ENCODE measurements around the gene CENPO.
"Not testable (repeated sequence)": the region's sequence is repeated elsewhere in the genome, so short reads cannot be mapped to it uniquely, and the experiment has no call there.

The CENPO gene

GRCh38 chr2:24793761-24794435 is 673 bp downstream of the CENPO start:
- no peak overlapping the region for H2AK5ac ChIP-seq (ENCODE audit: low read length, severe bottlenecking)
- no peaks in the 10 kb centered on the region for H3K9me3 ChIP-seq (ENCODE audit: control insufficient read depth, low read length)
- peak overlapping the region in 1 of 2 experiments; percentile 65 for H3K18ac ChIP-seq (ENCODE audit: low read depth in 1 of 2, low read length in 2 of 2)
- peak; percentile 75 for DNase-seq
- H2AFZ ChIP-seq (ENCODE audit: low read depth, low read length) = peak overlapping the region; percentile 75
- WGBS = under 1% methylated on average over 14 of the region's 14 CpGs
- peak overlapping the region; percentile 96 for H3K9ac ChIP-seq (ENCODE audit: low read length)
- H3K27me3 ChIP-seq (ENCODE audit: control insufficient read depth in 1 of 2, insufficient read depth in 1 of 2, low read length in 2 of 2) = no peaks in the 10 kb centered on the region
- no peak overlapping the region for H4K91ac ChIP-seq (ENCODE audit: low read length)
- H2BK15ac ChIP-seq (ENCODE audit: low read depth, poor library complexity, severe bottlenecking) = no peak overlapping the region
- H3K36me3 ChIP-seq (ENCODE audit: control insufficient read depth in 1 of 2, insufficient read depth in 2 of 2, low read depth in 1 of 2, low read length in 2 of 2) = peaks cover 15 to 16% of the 10 kb centered on the region in 2 experiments
- peak overlapping the region; percentile 89 to 96 for H3K4me3 ChIP-seq (ENCODE audit: insufficient read depth in 1 of 2, low read depth in 1 of 2, low read length in 2 of 2)
- peaks cover 2% of the 10 kb centered on the region for H3K4me1 ChIP-seq (ENCODE audit: control insufficient read depth, insufficient read depth, low read depth, low read length)
- peak overlapping the region; percentile 86 for H3K4me2 ChIP-seq (ENCODE audit: low read length, poor library complexity, severe bottlenecking)
- H3K4ac ChIP-seq (ENCODE audit: low read depth in 1 of 2, low read length in 2 of 2) = peak overlapping the region in 1 of 2 experiments; percentile 47
- peak overlapping the region; percentile 0 for H4K8ac ChIP-seq (ENCODE audit: low read length)
- H2BK12ac ChIP-seq (ENCODE audit: low read length in 2 of 2) = no peak overlapping the region
- H3K27ac ChIP-seq (ENCODE audit: low read length, poor library complexity, severe bottlenecking) = no peak overlapping the region
- H2BK5ac ChIP-seq (ENCODE audit: low read depth, low read length, poor library complexity, severe bottlenecking) = no peak overlapping the region
- H3K14ac ChIP-seq (ENCODE audit: low read length in 2 of 2) = no peak overlapping the region
- H3K23ac ChIP-seq (ENCODE audit: low read length in 2 of 2) = no peak overlapping the region
- no peak overlapping the region for H2BK120ac ChIP-seq (ENCODE audit: low read depth, low read length)
- peaks cover 8% of the 10 kb centered on the region for H3K79me1 ChIP-seq (replicated peaks; ENCODE audit: low read length, poor library complexity, severe bottlenecking)

GRCh38 chr2:24797644-24798043 is 4.4 kb downstream of the CENPO start:
- Histone ChIP-seq H3K4me2 (ENCODE audit: low read length, poor library complexity, severe bottlenecking) (no peak overlapping the region), H2BK5ac (ENCODE audit: low read depth, low read length, poor library complexity, severe bottlenecking) (no peak overlapping the region), H2BK120ac (ENCODE audit: low read depth, low read length) (no peak overlapping the region), H2AK5ac (ENCODE audit: low read length, severe bottlenecking) (no peak overlapping the region), H3K27ac (ENCODE audit: low read length, poor library complexity, severe bottlenecking) (no peak overlapping the region), H3K4me3 (ENCODE audit: insufficient read depth in 1 of 2, low read depth in 1 of 2, low read length in 2 of 2) (no peak overlapping the region), H3K27me3 (ENCODE audit: control insufficient read depth in 1 of 2, insufficient read depth in 1 of 2, low read length in 2 of 2) (no peaks in the 10 kb centered on the region), H3K4ac (ENCODE audit: low read depth in 1 of 2, low read length in 2 of 2) (no peak overlapping the region), H4K91ac (ENCODE audit: low read length) (no peak overlapping the region), H2AFZ (ENCODE audit: low read depth, low read length) (no peak overlapping the region), H3K4me1 (ENCODE audit: control insufficient read depth, insufficient read depth, low read depth, low read length) (peaks cover 2% of the 10 kb centered on the region), H3K23ac (ENCODE audit: low read length in 2 of 2) (no peak overlapping the region), H3K79me1 (replicated peaks; ENCODE audit: low read length, poor library complexity, severe bottlenecking) (peaks cover 11% of the 10 kb centered on the region), H3K36me3 (ENCODE audit: control insufficient read depth in 1 of 2, insufficient read depth in 2 of 2, low read depth in 1 of 2, low read length in 2 of 2) (peaks cover 3 to 11% of the 10 kb centered on the region in 2 experiments), H3K18ac (ENCODE audit: low read depth in 1 of 2, low read length in 2 of 2) (no peak overlapping the region), H4K8ac (ENCODE audit: low read length) (no peak overlapping the region), H2BK12ac (ENCODE audit: low read length in 2 of 2) (no peak overlapping the region), H3K9me3 (ENCODE audit: control insufficient read depth, low read length) (no peaks in the 10 kb centered on the region), H2BK15ac (ENCODE audit: low read depth, poor library complexity, severe bottlenecking) (no peak overlapping the region), H3K14ac (ENCODE audit: low read length in 2 of 2) (no peak overlapping the region), H3K9ac (ENCODE audit: low read length) (no peak overlapping the region)
- 96% methylated on average over 2 of the region's 2 CpGs for WGBS
- DNase-seq = no peak

- not testable (repeated sequence) for H3K23ac ChIP-seq (ENCODE audit: low read length in 2 of 2); H4K8ac ChIP-seq (ENCODE audit: low read length); H3K4ac ChIP-seq (ENCODE audit: low read depth in 1 of 2, low read length in 2 of 2); H4K91ac ChIP-seq (ENCODE audit: low read length); H3K18ac ChIP-seq (ENCODE audit: low read depth in 1 of 2, low read length in 2 of 2); H2AFZ ChIP-seq (ENCODE audit: low read depth, low read length); H3K14ac ChIP-seq (ENCODE audit: low read length in 2 of 2); H3K4me1 ChIP-seq (ENCODE audit: control insufficient read depth, insufficient read depth, low read depth, low read length); DNase-seq; H3K79me1 ChIP-seq (replicated peaks; ENCODE audit: low read length, poor library complexity, severe bottlenecking); H3K4me2 ChIP-seq (ENCODE audit: low read length, poor library complexity, severe bottlenecking); H2BK120ac ChIP-seq (ENCODE audit: low read depth, low read length); H3K27ac ChIP-seq (ENCODE audit: low read length, poor library complexity, severe bottlenecking); H3K27me3 ChIP-seq (ENCODE audit: control insufficient read depth in 1 of 2, insufficient read depth in 1 of 2, low read length in 2 of 2); H2AK5ac ChIP-seq (ENCODE audit: low read length, severe bottlenecking); H2BK12ac ChIP-seq (ENCODE audit: low read length in 2 of 2); H3K4me3 ChIP-seq (ENCODE audit: insufficient read depth in 1 of 2, low read depth in 1 of 2, low read length in 2 of 2); H3K9me3 ChIP-seq (ENCODE audit: control insufficient read depth, low read length); H2BK15ac ChIP-seq (ENCODE audit: low read depth, poor library complexity, severe bottlenecking); H2BK5ac ChIP-seq (ENCODE audit: low read depth, low read length, poor library complexity, severe bottlenecking); H3K9ac ChIP-seq (ENCODE audit: low read length)
- H3K36me3 ChIP-seq (ENCODE audit: control insufficient read depth in 1 of 2, insufficient read depth in 2 of 2, low read depth in 1 of 2, low read length in 2 of 2) = peaks cover 3 to 13% of the 10 kb centered on the region in 2 experiments
- no CpG with 5 or more reads among the region's 5 CpGs for WGBS
Measured at GRCh38 chr2:24800487-24800886, 7.3 kb downstream of the CENPO start.

GRCh38 chr2:24805811-24806660 is 12.8 kb downstream of the CENPO start:
- WGBS = 93% methylated on average over 24 of the region's 25 CpGs
- H3K9ac ChIP-seq (ENCODE audit: low read length); H3K4me3 ChIP-seq (ENCODE audit: insufficient read depth in 1 of 2, low read depth in 1 of 2, low read length in 2 of 2); H3K4me2 ChIP-seq (ENCODE audit: low read length, poor library complexity, severe bottlenecking); H3K14ac ChIP-seq (ENCODE audit: low read length in 2 of 2); DNase-seq; H2AFZ ChIP-seq (ENCODE audit: low read depth, low read length); H4K8ac ChIP-seq (ENCODE audit: low read length); H3K9me3 ChIP-seq (ENCODE audit: control insufficient read depth, low read length); H3K79me1 ChIP-seq (replicated peaks; ENCODE audit: low read length, poor library complexity, severe bottlenecking); H3K23ac ChIP-seq (ENCODE audit: low read length in 2 of 2); H2BK15ac ChIP-seq (ENCODE audit: low read depth, poor library complexity, severe bottlenecking); H2BK12ac ChIP-seq (ENCODE audit: low read length in 2 of 2); H3K27me3 ChIP-seq (ENCODE audit: control insufficient read depth in 1 of 2, insufficient read depth in 1 of 2, low read length in 2 of 2); H4K91ac ChIP-seq (ENCODE audit: low read length); H3K27ac ChIP-seq (ENCODE audit: low read length, poor library complexity, severe bottlenecking); H2BK120ac ChIP-seq (ENCODE audit: low read depth, low read length); H3K18ac ChIP-seq (ENCODE audit: low read depth in 1 of 2, low read length in 2 of 2); H2BK5ac ChIP-seq (ENCODE audit: low read depth, low read length, poor library complexity, severe bottlenecking); H2AK5ac ChIP-seq (ENCODE audit: low read length, severe bottlenecking); H3K4ac ChIP-seq (ENCODE audit: low read depth in 1 of 2, low read length in 2 of 2); H3K4me1 ChIP-seq (ENCODE audit: control insufficient read depth, insufficient read depth, low read depth, low read length): not testable (repeated sequence)
- H3K36me3 ChIP-seq (ENCODE audit: control insufficient read depth in 1 of 2, insufficient read depth in 2 of 2, low read depth in 1 of 2, low read length in 2 of 2) = peaks cover 0 to 11% of the 10 kb centered on the region in 2 experiments
